OCI-LY7 (cell line): ENCODE data around the gene GALNT5. TPM values are rescaled to one million over a fixed set of nuclear protein-coding genes. Genes with fewer than 3 reads are reported as not detected.

ENCODE experiments used
- BruUV-seq: library from RNA; stranded (reverse); fragments of 400-500 nt; replicated peaks from 2 replicates; lab custom pipeline; 2021; lab: Mats Ljungman, UMichigan
- CTCF ChIA-PET: fragments of 300-600 bp; sonication (Branson Sonifier 250); formaldehyde crosslinking; loops from one replicate; lab custom pipeline; 2022; ENCODE audit warnings: antibody characterized with exemption; ENCODE audit not compliant: unreplicated experiment; lab: Charles Lee
- POLR2A ChIA-PET: fragments of 300-600 bp; sonication (Branson Sonifier 250); formaldehyde crosslinking; loops from one replicate; lab custom pipeline; 2022; ENCODE audit warnings: antibody characterized with exemption; lab: Charles Lee
- DNase-seq: peaks from one replicate; pipeline ENCODE4 v3.0.0-alpha.2; 2015; ENCODE audit warnings: low spot score
- H2AFZ ChIP-seq: fragments of 200-600 bp; sonication (generic), shearing (Covaris generic); 2 replicates; pipeline ENCODE4 v1.6.1; 2014; ENCODE audit warnings: mild to moderate bottlenecking, antibody characterized with exemption, low read length, moderate library complexity
- H3K27ac ChIP-seq: fragments of 200-600 bp; sonication (generic); 2 replicates; pipeline ENCODE4 v1.5.1; 2014; ENCODE audit warnings: mixed run types, low read depth, mild to moderate bottlenecking, moderate library complexity, low read length, inconsistent platforms; ENCODE audit not compliant: poor library complexity, severe bottlenecking
- H3K36me3 ChIP-seq: fragments of 200-600 bp; sonication (generic); 2 replicates; pipeline ENCODE4 v1.6.1; 2014; ENCODE audit warnings: mild to moderate bottlenecking, antibody characterized with exemption, low read length, moderate library complexity, mixed read lengths; ENCODE audit not compliant: insufficient read depth
- H3K4me1 ChIP-seq: fragments of 200-600 bp; sonication (generic); 2 replicates; pipeline ENCODE4 v1.5.1; 2014; ENCODE audit warnings: mild to moderate bottlenecking, low read length; ENCODE audit not compliant: insufficient read depth, poor library complexity, severe bottlenecking
- H3K4me2 ChIP-seq: fragments of 200-600 bp; sonication (generic); 2 replicates; pipeline ENCODE4 v1.6.1; 2014; ENCODE audit warnings: mild to moderate bottlenecking, low read length
- H3K4me3 ChIP-seq: fragments of 200-600 bp; sonication (generic); 2 replicates; pipeline ENCODE4 v1.5.1; 2014; ENCODE audit warnings: mild to moderate bottlenecking, low read depth, low read length; ENCODE audit not compliant: poor library complexity, severe bottlenecking
- H3K79me2 ChIP-seq: fragments of 200-600 bp; sonication (generic); 2 replicates; pipeline ENCODE4 v1.6.1; 2016; ENCODE audit warnings: low read depth, mild to moderate bottlenecking, low read length, moderate library complexity, mixed read lengths; ENCODE audit not compliant: insufficient read depth
- H3K9me2 ChIP-seq: fragments of 200-600 bp; sonication (generic); 2 replicates; pipeline ENCODE4 v1.6.1; 2016; ENCODE audit warnings: mild to moderate bottlenecking, low read length, mixed read lengths; ENCODE audit not compliant: insufficient read depth
- H3K9me3 ChIP-seq: fragments of 200-600 bp; sonication (generic); 2 replicates; pipeline ENCODE4 v1.6.1; 2014; ENCODE audit warnings: mild to moderate bottlenecking, mixed run types, low read length, mixed read lengths
- H4K20me1 ChIP-seq: fragments of 200-600 bp; sonication (generic); 2 replicates; pipeline ENCODE4 v1.6.1; 2014; ENCODE audit warnings: mild to moderate bottlenecking, antibody characterized with exemption, low read length, moderate library complexity, mixed read lengths; ENCODE audit not compliant: insufficient read depth
- CTCF ChIP-seq: fragments of 200-600 bp; sonication (generic); conservative IDR thresholded peaks from 2 replicates; pipeline ENCODE4 v1.5.1; 2014; ENCODE audit warnings: mild to moderate bottlenecking, antibody characterized with exemption, low read length, moderate library complexity, mixed read lengths
- EZH2phosphoT487 ChIP-seq: fragments of 200-600 bp; sonication (generic); IDR thresholded peaks from 2 replicates; pipeline ENCODE4 v1.6.1; 2018; ENCODE audit warnings: low read depth, borderline replicate concordance, mild to moderate bottlenecking, mixed run types, antibody characterized with exemption, low read length, moderate library complexity, mixed read lengths
- intact Hi-C: fragments of 100-400 bp; cut with micrococcal nuclease; formaldehyde crosslinking; loops from one replicate; pipeline ENCODE4 v1.10.0; 2022; ENCODE audit not compliant: unreplicated experiment
- total RNA-seq, 2 experiments: library from RNA; depleted of rRNA in 1 of 2; stranded (reverse); fragments of >200 nt in 1 of 2; shearing (Covaris generic) in 1 of 2; gene quantifications; 2 replicates each; pipeline ENCODE4 v1.2.3, GENCODE V29; 2014 to 2022

Gene GALNT5
- total RNA-seq, 2 experiments from 2014 or later = not detected

DNA sequence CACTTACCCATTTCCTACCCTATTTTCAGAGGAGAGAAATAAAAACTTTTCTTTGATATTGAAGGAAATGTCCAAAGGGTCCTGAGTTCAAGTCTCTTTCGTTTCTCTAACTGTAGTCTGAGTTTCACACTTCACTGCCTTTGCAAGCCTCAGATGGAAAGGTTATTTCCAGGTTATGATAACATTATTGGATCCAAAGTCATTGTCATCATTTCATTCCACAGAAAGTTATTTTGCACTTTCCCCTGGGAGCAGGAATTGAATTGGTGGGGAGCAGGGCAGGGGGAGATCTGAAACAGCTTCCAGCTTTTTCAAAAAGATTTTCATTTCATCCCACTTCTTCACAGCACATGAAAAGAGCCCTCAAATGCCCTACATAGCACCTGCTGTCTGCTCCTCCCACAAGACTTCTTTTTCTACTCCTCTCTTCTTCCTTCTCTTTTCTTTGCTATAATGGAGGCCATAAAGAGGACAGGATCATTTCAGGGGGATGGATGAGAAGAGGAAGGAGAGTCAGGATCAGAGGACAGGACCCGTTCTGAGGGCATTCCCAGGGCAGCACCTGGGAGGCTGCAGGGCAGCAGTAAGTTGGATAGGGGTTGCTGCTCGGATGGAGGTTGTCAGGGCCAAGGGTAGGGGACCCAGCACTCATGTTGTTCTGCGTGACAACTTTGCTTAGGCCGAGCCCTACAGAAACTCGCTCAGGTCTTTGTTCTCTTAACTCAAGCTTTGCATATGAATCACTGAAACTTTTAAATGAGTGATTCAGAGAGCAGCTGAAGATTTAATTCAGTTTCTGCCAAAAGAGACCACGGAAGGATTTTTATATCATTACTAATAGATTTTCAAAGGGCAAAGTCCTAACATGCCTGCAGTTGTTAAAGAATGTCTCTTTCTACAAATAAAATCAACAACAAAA, 11.4 kb upstream of the GALNT5 start:
- no peaks in the 10 kb centered on the region for H3K36me3 ChIP-seq
- no peaks in the 10 kb centered on the region for H3K79me2 ChIP-seq
- H2AFZ ChIP-seq = no peak overlapping the region
- no peak overlapping the region for H3K4me2 ChIP-seq
- TF ChIP-seq CTCF = no peak
- TF ChIP-seq EZH2phosphoT487 = no peak
- H3K4me1 ChIP-seq = no peaks in the 10 kb centered on the region
- BruUV-seq = no TSS peak
- no peak overlapping the region for H3K27ac ChIP-seq
- H3K9me3 ChIP-seq = no peaks in the 10 kb centered on the region
- intact Hi-C loops = no loop called here
- no peaks in the 10 kb centered on the region for H4K20me1 ChIP-seq
- CTCF ChIA-PET = no interaction called here
- POLR2A ChIA-PET = no interaction called here
- H3K9me2 ChIP-seq = no peaks in the 10 kb centered on the region
- H3K4me3 ChIP-seq = no peak overlapping the region
- DNase-seq = no peak

- Histone ChIP-seq H2AFZ (no peak overlapping the region), H4K20me1 (no peaks in the 10 kb centered on the region), H3K27ac (no peak overlapping the region), H3K9me3 (no peaks in the 10 kb centered on the region), H3K4me1 (no peaks in the 10 kb centered on the region), H3K4me3 (no peak overlapping the region), H3K4me2 (no peak overlapping the region), H3K36me3 (no peaks in the 10 kb centered on the region), H3K79me2 (no peaks in the 10 kb centered on the region), H3K9me2 (no peaks in the 10 kb centered on the region)
- no TSS peak for BruUV-seq
- TF ChIP-seq EZH2phosphoT487 (no peak), CTCF (no peak)
- CTCF ChIA-PET = no interaction called here
- DNase-seq = no peak
- POLR2A ChIA-PET = no interaction called here
- intact Hi-C loops = no loop called here
These were observed 10.6 kb upstream of the GALNT5 start for GRCh38 chr2:157246765-157247407.

DNA sequence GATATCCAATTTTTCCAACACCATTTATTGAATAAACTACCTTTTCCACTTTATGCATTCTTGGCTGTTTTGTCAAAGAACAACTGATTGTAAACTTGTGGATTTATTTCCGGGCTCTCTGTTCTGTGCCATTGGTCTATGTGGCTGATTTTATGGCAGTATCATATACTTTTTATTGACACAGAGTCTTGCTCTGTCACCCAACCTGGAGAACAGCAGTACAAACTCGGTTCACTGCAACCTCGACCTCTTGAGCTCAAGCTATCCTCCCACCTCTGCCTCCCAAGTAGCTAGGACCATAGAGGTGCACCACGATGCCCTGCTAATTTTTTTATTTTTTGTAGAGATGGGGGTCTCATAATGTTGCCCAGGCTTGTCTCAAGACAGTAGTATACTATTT, 6.7 kb upstream of the GALNT5 start:
- intact Hi-C loops = no loop called here
- Histone ChIP-seq H3K27ac (no peak overlapping the region), H3K9me3 (no peaks in the 10 kb centered on the region), H3K36me3 (no peaks in the 10 kb centered on the region), H2AFZ (no peak overlapping the region), H3K9me2 (no peaks in the 10 kb centered on the region), H3K4me1 (no peaks in the 10 kb centered on the region), H3K4me2 (no peak overlapping the region), H3K4me3 (no peak overlapping the region), H4K20me1 (no peaks in the 10 kb centered on the region), H3K79me2 (no peaks in the 10 kb centered on the region)
- POLR2A ChIA-PET = no interaction called here
- DNase-seq = no peak
- TF ChIP-seq EZH2phosphoT487 (no peak), CTCF (no peak)
- no TSS peak for BruUV-seq
- CTCF ChIA-PET = no interaction called here
